ENCODE data around the gene CFAP73.

DNA sequence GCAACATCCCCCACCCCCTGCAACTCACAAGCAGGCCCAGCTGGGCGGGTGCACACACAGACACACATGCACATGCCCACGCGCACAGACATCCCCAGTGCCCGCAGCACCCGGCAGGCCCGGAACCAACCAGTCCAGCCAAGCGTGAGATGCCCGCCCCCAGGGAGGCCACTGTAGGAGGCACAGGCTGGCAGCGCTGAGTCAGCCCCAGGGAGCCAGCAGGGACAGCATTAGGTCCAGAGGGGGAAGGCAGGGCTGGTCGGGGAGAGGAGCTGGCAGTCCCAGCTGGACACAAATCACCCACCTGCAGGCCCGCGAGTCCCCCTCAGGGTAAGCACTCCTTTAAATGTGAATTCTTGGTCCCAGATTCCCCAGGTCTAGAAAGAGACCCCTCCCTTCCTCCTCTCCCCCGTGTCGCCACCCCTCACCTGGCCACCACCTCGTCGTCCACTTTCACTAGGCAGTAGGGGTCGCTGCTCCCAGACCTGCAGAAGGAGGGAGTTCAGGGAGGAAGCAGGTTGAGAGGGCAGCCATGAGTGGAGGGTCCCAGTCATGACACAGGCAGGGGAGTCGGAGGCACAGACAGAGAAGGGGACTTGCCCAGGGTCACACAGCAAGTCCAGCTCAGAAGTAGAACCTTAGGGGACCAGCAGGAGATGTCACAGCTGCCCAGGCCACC lies 18.9 kb upstream of the CFAP73 start:
- no peak for TF ChIP-seq POLR2AphosphoS5 (IDR thresholded peaks at IDR 0.05; ENCODE audit: low read depth, low read length)
- no peak for TF ChIP-seq YY1 (IDR thresholded peaks at IDR 0.05; ENCODE audit: extremely low read depth, insufficient replicate concordance, low read depth, low read length)
- no peak for TF ChIP-seq SRF (IDR thresholded peaks at IDR 0.05; ENCODE audit: low read depth)
- no peak for TF ChIP-seq POLR2A (IDR thresholded peaks at IDR 0.05; ENCODE audit: borderline replicate concordance, extremely low read depth, insufficient read depth, insufficient read length)
- TF ChIP-seq, protein P1, sequence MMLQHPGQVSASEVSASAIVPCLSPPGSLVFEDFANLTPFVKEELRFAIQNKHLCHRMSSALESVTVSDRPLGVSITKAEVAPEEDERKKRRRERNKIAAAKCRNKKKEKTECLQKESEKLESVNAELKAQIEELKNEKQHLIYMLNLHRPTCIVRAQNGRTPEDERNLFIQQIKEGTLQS (IDR thresholded peaks at IDR 0.05): no peak
- TF ChIP-seq, protein P2, sequence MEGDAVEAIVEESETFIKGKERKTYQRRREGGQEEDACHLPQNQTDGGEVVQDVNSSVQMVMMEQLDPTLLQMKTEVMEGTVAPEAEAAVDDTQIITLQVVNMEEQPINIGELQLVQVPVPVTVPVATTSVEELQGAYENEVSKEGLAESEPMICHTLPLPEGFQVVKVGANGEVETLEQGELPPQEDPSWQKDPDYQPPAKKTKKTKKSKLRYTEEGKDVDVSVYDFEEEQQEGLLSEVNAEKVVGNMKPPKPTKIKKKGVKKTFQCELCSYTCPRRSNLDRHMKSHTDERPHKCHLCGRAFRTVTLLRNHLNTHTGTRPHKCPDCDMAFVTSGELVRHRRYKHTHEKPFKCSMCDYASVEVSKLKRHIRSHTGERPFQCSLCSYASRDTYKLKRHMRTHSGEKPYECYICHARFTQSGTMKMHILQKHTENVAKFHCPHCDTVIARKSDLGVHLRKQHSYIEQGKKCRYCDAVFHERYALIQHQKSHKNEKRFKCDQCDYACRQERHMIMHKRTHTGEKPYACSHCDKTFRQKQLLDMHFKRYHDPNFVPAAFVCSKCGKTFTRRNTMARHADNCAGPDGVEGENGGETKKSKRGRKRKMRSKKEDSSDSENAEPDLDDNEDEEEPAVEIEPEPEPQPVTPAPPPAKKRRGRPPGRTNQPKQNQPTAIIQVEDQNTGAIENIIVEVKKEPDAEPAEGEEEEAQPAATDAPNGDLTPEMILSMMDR (IDR thresholded peaks at IDR 0.05 in 2 of 3, conservative IDR thresholded peaks at IDR 0.05 in 1 of 3; ENCODE audit: borderline replicate concordance in 1 of 3, insufficient read depth in 1 of 3, low read depth in 2 of 3, low read length in 2 of 3): peak in 2 of 3 experiments; percentile 42 to 46; a peak in 4 of 6 replicates

Measured in HCT116 (cell line).